NCI-H2227 (cell line): Measurements from ENCODE around the gene ST3GAL2.
"Not testable (repeated sequence)": the region's sequence is repeated elsewhere in the genome, so short reads cannot be mapped to it uniquely, and the experiment has no call there.

ENCODE experiments used
- DNase-seq: peaks from one replicate; lab custom pipeline; 2025; ENCODE audit not compliant: unreplicated experiment; lab: John Stamatoyannopoulos, UW

Gene ST3GAL2

DNA sequence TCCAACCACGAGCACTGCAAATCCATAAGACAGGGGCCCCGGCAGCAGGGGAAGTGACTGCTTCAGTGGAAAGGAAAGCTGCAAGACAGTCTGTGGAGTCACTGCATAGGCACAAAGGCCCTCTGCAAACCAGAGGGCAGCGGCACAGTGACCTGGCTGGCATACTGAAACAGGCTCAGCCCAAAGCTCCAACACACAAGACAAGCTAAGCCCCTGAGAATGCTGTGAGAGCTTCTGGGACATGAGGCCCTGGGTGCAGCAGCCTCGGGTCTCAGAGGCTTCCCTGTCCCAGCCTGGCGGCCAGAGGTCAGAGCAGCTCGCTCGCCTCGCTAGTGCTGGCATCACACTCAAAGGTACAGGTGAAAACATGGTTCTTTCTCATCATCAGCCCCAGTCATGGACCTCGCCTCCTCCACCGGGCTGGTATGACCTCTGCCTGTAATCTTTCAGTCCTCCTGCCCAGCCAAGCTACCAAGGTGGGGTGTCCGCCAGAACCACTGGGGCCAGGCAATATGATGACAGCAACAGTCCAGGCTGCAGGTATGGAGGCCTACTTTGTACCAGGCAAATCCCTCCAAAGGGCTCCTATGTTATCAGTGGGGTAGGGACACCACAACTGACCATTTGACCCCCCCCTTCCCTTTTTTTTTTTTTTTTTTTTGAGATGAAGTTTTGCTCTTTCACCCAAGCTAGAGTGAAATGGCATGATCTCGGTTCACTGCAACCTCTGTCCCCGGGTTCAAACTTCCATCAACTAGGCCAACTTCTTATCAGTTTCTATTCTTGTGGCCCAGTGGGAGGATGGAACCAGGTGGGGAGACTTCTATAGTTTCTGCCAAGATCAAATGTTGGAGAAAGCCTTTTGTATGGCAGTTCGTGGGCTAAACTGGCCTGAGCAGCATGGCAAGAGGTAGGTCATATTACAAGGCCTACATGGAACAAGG lies 19.2 kb downstream of the ST3GAL2 start:
- no peak for DNase-seq

DNA sequence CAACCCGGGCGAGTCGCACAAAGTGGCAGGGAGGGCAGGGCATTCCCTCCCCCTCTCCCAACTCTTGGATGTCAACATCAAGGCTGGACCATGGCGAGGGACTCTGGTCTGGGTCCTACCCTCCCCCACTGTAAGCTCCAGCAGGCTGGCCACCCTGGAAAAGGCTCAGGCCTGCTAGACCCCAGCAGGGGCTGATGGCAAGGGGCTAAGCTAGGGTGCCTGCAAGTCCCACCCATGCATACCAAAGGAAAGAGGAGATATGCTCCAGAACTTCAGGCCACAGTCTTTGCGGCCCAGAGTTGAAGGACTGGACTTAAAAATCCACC lies 19.9 kb downstream of the ST3GAL2 start:
- DNase-seq, result no peak

DNA sequence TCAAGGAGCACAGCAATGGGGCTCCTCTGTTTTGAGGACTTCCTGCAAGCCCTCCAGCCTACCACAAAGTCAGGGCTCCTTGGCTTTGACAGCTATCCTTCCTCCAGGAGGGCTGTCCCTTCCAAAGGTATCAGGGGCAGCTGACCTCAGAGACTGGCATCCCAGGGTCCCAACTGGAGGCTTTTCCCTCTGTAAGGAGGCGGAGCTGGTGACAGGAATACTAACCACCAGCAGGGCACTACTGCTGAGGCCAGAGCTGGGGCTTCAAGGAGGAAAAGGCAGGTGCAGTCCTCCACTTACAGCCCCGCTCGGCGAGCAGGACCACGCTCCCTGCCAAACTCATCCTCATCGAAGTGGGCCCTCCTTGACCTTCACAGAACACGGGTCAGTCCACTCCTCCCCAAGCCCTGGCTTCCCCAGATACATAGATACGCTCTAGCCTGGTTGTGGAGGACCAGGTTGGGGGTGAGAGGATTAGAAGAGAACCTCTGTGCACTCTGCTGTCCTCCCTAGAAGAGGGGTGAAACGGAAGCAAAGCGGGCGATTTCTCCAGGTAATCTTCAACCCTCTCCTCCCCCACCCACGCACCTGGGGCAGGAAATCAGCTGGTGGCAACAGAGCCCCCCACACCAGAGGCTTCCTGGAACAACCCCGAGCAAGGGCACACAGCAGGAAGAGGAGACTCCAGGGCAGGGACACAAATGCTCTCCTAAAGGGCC lies 20.5 kb downstream of the ST3GAL2 start:
- no peak for DNase-seq

DNA sequence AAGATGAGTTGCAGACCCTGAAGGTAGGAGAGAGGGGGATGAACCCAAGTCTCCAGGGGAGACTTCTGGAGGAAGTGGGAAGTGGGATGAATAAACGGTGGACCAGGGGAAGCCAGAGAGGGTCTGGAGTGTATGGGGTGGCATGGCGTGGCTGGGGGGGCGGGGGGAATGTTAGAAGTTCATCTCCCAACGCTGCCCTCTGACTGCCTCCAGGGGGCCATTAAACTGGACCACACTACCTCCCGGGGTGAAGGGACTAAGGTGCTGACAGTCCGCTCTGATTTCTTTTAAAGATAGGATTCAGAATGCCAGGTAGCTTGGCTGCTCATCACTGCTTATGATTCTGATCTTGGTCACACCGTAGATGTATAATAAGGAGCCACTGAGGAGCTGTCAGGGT lies 21.2 kb downstream of the ST3GAL2 start:
- DNase-seq, result no peak

DNA sequence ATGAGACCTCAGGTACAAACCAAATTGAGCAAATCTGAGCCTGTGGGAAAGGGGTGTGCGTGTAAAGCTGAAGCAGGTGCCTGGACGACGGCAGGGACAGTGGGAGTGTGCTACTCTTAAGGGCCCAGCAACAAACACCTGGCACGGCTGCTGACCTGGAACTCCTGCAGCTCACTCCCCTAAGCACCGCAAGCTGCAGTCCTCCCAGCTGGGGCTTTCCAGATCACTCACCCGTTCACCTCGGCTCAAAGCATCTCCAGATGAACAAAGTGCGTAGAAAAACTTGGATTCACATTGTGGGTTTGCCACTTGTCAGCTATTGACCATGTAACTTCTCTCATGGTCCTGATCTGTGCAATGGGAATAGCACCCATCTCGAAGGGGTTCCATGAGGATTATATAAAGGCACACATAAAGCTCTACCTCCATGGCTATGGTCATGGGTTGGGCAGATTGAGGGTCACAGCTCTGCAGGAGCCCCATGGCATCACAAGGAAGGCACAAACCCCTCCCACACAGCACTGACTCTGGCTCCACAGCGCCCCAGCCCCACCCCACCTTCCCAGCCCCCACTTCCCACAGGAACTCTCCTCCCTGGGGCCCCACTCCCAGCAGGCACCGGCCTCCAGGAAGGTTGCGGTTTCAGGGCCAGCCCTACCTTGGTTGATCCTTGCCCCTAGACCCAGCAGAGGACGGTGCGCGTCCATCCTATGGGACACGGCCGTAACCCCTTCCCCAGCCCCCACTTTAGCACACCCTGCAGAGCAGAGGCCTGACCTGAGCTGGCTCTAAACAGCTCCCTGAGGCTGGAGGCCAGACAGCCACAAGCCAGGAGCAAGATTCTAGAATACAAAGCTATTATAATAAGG lies 21.9 kb downstream of the ST3GAL2 start:
- no peak for DNase-seq

DNA sequence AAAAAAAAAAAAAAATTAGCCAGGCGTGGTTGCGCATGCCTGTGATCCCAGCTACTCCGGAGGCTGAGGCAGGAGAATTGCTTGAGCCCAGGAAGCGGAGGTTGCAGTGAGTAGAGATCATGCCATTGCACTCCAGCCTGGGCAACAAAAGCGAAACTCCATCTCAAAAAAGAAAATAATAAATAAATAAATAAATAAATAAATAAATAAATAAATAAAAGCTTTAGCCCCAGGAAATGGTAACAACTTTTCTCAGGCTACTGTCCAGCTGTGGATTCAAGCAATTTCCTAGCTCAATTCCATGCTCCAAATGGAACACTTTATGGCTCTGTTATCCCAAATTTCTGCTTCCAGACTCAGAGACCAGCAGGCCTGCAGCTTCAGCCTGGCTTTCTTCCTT lies 25.3 kb downstream of the ST3GAL2 start:
- DNase-seq, result not testable (repeated sequence)

DNA sequence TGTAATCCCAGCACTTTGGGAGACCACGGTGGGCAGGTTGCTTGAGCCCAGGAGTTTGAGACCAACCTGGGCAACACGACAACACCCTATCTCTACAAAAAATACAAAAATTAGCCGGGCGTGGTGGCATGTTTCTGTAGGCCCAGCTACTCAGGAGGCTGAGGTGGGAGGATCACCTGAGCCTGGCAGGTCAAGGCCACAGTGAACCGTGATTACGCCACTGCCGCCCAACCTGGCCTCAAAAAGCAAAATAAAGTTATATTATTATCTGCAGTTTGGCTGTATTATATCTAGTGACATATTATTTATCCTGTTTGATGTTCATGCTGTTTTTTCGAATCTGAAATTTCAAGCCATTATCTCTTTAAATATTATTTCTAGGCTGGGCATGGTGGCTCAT lies 26.5 kb downstream of the ST3GAL2 start:
- no peak for DNase-seq

DNA sequence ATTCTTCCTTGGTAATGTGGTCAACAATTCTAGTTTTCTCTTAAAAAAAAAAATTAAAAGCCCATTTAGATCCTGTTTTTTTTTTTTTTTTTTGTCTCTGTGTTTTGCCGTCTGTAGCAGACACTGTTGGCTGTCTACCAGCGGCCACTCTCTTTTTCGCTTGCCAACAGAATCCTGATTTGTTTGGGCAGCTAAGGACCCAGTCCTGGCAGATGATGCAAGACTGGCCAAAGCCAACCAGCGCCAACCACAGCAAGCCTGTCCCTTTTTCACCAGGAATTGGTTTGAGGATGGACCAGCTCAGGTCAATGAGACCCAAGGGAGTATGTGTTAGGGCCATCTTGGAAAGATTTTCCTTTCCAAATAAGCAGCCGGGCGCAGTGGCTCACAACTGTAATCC lies 28.2 kb downstream of the ST3GAL2 start:
- DNase-seq, result no peak

DNA sequence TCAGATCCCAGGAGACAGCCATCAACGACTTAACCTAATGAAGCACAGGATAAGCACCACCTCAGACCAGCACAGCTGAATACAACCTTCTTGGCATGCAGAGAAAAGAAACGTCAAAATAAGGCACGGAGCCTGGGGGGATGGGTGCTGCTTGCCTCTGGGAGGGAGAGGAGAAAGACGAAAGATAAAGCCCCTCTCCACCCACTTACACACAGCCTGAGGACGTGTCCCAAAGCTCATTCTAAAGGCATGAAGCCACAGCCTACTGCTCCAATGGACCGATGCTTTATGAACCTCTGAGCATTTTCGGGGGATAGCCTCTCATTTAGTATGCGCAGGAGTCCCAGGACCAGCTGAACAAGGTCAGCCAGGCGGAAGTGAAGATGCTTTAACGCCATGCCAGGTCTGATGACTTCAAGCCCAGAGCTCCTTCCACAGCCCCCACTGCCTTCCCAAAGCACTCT lies 31.1 kb downstream of the ST3GAL2 start:
- DNase-seq, result no peak

DNA sequence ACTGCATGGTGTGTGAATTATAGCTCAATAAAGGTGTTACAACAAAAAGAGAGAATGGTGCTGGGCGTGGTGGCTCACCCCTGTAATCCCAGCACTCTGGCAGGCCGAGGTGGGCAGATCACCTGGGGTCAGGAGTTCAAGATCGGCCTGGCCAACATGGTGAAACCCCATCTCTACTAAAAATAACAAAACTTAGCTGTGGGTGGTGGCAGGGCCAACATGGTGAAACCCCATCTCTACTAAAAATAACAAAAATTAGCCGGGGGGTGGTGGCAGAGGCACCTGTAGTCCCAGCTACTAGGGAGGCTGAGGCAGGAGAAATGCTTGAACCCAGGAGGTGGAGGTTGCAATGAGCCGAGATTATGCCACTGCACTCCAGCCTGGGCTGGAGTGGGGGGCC lies 32.8 kb downstream of the ST3GAL2 start:
- DNase-seq, result not testable (repeated sequence)

DNA sequence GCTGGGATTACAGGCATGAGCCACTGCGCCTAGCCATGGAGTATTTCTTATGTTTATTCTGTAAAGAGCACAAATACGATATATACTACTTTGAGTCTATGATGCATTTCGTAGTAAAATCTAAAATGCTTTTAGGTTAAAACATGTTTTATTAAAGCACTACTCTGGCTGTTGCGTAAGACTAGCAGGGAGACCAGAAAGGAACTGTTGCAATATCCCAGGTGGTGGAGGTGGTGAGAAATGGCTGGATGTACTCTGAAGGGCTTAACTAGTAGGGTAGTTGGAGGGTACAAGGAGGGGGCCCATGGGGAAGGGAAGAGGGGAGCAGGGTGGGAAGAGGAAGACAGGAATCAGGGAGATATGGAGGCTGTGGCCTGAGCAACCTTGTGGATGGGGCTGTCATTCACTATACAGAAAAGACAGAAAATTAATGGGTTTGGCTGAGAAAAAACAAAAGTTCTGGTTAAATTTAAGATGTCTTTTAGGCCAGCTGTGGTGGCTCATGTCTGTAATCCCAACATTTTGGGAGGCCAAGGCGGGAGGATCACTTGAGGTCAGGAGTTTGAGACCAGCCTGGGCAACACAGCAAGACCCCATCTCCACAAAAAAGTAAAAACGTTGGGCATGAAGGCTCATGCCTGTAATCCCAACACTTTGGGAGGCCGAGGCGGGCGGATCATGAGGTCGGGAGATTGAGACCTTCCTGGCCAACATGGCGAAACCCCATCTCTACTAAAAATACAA lies 35.8 kb downstream of the ST3GAL2 start:
- DNase-seq, result no peak

DNA sequence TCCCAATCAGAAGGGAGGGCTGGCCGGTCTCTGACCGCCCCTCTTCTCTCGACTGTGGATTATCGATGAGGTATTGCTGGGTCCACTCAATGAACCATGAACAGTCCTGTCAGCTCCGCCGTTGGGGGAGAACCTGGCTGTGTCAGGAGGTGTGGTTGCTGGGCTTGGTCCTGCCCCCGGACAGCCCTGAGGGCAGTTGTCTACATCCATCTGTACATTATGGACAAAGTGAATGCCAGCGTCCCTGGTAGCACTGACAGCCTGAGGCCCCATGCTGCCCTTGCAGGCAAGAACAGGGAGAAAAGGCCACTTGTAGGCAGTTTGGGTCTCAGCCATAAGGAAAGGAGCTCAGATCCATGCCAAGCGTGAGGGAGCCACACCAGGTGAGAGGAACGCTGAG lies 38.9 kb downstream of the ST3GAL2 start:
- DNase-seq, result no peak

DNA sequence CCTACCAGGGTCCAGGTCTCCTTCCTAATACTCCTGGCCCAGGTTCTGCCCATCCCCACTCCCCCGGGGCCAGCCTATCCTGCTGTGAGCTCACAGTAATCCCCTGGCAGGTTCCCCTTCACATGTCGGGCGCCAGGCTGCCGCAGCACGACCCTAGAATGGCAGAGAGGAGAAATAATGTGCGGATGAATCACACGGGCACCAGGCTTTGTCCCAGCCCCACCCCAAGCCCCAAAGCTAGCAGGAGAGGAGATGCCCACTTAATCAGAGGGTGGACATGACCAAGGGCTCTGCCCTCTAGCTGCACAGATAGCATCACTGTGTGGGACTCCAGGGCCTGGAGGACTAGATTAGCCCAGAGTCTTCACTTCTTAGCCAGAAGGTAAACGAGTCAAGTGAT lies 39.5 kb downstream of the ST3GAL2 start:
- no peak for DNase-seq

DNA sequence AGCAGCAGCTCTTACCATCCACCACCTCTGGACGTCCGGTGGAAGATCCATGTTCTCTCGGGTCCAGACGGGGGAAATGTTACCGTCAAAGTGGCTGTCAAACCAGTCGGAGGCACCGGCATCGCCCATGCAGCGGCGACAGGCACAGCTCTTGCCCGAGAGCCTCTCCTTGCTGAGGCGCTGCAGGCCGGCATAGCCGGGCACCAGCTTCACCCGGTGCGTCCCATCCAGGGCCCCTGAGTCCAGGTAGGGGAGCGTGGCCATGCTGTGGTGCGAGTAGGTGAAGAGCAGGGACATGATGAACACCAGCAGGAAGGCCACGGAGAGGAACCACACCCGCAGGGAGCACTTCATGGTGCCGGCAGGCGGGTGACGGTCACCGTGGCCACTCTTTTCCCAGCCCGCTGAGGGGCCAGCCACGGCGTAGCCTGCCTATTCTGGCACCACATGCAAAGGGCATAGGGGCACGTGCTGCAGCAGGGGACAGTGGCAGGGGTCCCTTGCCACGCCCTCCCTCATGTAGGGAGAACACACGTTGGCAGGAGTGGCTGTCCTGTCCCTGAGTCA lies 40.6 kb downstream of the ST3GAL2 start:
- no peak for DNase-seq

DNA sequence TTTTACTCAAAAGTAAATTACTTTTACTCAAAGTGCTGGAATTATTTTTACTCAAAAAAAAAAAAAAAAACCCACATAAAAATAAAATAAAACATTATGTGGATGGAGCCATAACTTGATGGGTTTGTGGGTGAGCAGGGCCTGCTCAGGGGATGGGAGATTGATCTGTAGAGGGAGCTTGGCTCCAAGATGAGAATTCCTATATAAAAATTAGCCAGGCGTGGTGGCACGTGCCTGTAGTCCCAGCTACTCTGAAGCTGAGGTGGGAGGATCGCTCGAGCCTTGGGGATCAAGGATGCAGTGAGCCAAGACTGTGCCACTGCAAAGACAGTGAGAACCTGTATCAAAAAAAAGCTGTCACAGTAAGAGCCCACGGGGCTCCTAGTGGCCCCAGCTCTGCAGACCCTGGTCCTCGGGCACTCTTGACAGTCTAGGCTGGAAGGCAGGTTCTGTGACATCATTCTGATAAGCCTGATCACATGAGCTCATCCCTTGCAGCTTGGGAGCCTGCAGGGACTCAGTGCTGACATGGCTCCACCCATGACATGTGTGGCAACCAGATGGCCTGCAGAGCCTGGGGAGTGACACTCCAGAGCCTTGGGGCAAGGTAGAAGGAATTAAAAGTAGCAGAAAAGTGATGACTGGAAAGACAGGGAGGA lies 42.5 kb downstream of the ST3GAL2 start:
- no peak for DNase-seq

DNA sequence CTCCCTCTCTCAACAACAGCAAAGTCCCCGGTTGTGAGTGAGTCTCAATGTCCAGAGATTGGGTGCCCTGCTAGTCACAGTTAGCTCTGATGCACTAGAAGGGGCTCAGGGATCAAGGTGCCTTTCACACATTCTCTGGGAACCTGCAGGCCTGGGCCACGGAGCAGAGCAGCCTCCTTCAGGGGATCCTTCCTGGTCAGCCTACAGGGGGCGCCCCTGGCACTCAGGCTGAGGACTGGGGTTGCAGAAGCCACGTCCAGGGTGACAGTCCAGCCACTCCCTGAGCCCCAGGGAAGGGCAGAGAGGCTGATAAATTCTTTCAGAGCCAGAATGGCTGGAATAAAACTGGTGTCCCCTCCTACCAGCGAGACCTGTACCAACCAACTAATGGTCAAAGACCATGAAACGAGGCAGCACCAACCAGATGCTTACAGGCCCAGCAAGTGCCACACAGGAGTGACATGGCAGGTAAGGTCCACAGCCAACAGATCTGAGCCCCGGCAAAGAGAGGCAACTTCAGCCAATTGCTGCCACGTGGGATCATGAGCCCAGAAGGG lies 43.5 kb downstream of the ST3GAL2 start:
- peak; percentile 11 for DNase-seq

DNA sequence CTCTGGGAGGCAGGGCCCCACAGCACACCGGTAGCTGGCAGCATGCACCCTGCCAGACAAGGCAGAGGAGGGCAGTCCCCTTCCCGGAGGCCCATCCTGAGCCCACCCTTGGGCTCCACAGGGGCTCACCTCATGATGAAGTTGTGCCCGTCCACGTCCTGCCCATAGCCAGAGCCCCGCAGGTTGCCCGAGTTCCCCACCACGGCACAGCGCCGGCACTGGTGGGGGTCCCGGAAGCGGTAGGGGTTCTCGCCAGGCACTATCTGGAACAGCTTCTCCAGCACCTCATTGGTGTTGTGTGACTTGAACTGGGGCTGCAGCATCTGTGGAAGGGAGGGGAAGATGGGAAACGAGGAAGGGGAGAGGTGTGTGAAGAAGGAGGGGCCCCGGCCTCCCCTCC lies 44.0 kb downstream of the ST3GAL2 start:
- no peak for DNase-seq

DNA sequence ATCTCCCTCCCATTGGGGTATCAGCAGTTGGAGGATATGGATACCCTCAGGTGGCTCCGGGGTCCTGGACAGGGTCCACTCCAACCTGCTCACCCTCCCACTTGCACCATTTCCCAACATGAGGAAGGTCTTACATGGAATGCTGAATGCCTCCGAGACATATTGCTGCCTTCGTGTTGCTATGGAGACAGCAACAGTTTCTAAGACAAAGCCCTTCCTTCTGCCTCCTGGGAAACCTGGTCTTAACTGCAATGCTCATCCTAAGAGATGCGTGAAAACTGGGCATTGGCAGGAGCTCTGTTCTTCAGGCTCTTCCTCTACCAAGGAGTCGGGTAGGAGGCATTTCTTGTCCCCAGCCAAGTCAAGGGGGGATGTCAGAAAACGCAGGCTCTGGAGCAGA lies 45.2 kb downstream of the ST3GAL2 start:
- DNase-seq, result no peak

DNA sequence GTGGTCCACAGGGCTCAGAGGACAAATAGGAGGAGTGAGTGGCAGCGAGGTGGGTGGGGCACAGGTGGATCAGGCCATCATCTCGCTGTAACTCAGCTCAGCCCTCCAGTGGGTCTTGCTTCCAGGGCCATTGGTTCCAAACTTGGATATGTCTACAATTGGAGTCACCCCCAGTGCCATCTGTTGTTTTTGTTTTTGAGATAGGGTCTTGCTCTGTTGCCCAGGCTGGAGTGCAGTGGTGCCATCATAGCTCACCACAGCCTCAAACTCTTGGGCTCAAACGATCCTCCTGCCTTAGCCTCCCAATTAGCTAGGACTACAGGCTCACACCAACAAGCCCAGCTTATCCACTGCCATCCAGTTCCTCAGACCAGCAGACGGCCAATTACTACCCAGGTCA lies 46.3 kb downstream of the ST3GAL2 start:
- no peak for DNase-seq
